ENCODE data around the gene CDC7.
"Not testable (repeated sequence)": the region's sequence is repeated elsewhere in the genome, so short reads cannot be mapped to it uniquely, and the experiment has no call there.

Gene CDC7

GRCh38 chr1:91500756-91501522, at the start of gene CDC7:
Gene CDC7, plus strand, starts transcription at chr1:91500851. Its CDS starts 866 bp downstream, at chr1:91501717.
- DNase-seq: peak; percentile 89

GRCh38 chr1:91454136-91454535, 46.5 kb upstream of the CDC7 start:
- no peak for DNase-seq

DNA sequence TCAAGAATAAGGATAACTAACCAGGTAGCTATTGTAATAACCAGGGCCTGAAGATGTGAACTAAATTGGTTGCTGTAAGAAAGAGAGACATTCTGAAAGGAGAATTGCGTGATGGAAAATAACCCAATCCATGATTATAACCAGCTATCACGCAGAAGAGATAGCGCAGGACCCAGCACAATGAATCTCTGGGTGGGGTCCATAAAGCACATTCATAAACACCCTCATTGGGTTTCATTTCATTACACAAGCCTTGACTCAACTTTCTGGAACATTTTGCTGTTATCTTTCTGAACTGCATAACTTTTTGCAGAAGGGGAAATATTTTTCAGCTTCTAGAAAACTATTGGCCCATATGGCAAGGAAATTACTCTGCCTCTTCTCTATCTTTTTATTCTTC, 45.3 kb upstream of the CDC7 start:
- no peak for DNase-seq

GRCh38 chr1:91455896-91456295, 44.8 kb upstream of the CDC7 start:
- no peak for DNase-seq

- not testable (repeated sequence) for DNase-seq
Measured at GRCh38 chr1:91465350-91465749, 35.3 kb upstream of the CDC7 start.

DNA sequence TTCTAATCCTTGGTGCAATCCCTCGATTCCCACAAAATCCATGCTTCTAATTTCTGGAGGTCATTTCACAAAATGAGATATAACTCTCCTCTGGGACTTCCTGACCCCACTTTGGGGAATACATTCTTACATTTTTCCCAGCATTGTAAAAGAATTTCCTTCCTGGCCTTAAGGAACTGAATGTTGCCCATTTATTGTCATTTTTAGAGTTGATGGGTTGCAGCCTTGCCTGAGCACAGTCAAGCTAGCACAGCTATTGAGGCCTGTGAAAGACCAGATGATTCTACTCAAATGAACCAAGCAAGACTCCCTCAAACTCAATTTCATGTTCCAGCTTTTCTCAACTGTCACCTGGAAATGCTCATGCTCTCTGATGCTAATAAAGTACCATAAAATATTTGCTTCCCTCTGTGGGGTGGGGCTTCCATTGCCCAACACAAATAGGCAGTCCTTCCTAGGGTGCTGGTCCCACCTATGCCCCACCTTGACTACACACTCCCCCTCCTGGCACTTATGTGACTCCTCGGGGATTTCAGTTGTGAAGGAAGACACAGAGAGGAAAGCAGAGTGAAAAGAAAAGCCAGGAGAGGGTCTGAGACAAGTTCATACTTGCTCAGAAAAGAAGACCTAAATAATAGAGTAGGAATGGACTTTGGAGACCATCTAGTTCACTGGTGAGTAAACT, 24.0 kb upstream of the CDC7 start:
- no peak for DNase-seq

- DNase-seq: no peak
Measured at GRCh38 chr1:91487469-91487868, 13.2 kb upstream of the CDC7 start.

- no peak for DNase-seq
Measured at GRCh38 chr1:91490501-91490900, 10.2 kb upstream of the CDC7 start.

GRCh38 chr1:91498035-91498434, 2.6 kb upstream of the CDC7 start:
- no peak for DNase-seq

GRCh38 chr1:91498498-91499245, 2.0 kb upstream of the CDC7 start:
- no peak for DNase-seq

DNA sequence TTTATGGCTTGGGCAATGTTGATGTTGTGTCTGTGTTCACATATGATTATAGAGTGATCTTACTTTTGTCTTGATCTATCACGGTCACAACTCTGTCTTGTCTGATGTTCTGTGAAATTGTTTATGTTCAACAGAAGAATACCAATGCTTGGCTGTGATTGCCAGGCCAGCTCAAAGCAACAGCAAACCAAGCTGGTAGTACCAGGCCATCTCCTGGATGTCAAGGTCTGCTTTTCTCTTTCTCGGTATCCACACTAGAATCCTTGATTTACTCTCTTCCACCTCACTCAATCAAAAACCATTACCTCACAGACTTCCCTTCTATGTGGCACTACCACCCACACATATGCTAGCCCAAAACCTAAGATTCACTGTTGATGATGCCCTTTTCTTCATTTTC, 1.3 kb upstream of the CDC7 start:
- no peak for DNase-seq

GRCh38 chr1:91499904-91500755, 521 bp upstream of the CDC7 start:
- no peak for DNase-seq

- DNase-seq: peak; percentile 16
Measured at GRCh38 chr1:91501523-91501851, 836 bp downstream of the CDC7 start.

GRCh38 chr1:91501971-91502671, 1.5 kb downstream of the CDC7 start:
- no peak for DNase-seq

DNA sequence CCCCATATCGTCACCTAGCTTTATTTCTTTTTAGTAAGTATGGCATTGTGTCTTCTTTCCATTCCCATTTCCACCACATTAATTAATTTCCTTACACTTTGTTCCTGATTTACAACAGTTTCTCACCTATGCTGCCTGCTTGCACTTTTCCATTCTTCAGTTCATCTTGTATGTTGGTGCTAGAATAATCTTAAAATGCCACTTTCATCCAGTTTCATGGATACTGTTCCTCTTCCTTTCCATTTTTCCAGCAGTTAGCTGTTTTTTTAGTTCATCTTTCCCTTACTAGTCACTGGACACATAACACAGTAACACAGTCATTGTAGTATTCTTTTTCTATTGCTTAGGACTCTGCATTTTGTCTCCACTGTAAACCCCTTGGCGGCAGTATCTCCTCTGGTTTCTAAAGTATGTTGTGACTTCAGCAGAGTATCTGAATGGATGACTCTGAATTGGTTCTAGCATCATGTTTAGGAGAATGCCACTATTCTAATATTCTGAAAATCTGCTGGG, 2.1 kb downstream of the CDC7 start:
- DNase-seq: no peak

GRCh38 chr1:91503332-91503900, 2.8 kb downstream of the CDC7 start:
- no peak for DNase-seq

GRCh38 chr1:91503975-91504530, 3.4 kb downstream of the CDC7 start:
- DNase-seq: no peak

DNA sequence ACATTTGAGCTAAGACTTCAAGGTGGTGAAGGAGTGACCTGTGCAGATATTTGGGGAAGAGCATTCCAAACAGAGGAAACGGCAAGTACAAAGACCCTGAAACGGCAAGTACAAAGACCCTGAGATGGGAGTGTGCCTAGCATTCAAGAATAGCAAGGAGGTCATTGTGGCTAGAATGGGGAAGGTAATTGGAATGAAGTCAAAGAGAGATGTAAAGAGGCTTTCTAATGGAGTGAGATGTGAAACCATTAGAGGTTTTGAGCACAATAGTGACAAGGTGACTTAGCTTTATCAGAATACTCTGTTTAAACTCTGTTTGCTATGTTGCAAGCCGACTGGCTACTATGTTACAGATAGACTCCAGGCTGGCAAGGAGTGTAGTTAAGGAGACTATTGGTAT, 4.4 kb downstream of the CDC7 start:
- DNase-seq: no peak

- DNase-seq: no peak
Measured at GRCh38 chr1:91506071-91506470, 5.4 kb downstream of the CDC7 start.

DNA sequence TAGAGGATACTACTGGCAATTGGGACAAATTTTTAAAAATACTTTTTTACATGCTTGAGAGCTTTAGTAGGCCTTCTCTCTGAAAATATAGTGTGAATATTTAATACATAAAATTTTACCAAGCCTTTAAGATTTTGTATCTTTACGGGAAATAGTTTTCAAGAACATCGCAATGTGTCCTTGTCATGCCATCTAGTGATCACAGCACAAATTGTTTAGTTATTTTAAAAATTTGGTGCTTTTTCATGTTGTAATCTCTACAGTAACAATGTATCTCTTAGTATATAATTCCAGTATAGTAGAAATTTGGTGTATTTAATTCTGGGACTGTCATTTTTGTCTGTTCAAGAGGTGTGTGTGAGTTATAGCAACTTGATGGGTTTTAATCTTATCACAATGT, 6.7 kb downstream of the CDC7 start:
- DNase-seq: no peak

DNA sequence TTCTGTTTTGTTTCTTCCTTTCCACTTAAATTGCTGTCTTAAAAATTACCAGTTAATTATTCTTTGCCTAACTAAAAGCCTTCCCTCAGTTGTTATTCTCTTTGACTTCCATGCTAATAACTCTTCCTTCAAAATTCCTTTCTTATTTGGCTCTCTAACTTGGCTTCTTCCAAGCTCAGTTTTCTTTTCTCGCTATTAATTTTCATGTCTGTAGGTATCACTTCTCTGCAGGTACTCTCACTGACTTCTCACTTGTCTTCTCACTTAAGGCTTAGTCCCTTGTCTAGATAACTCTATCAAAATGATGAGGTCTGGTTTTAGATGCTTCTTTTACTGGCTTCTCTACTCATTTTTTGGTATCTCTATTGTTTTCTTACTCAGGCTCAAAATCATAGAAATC, 10.1 kb downstream of the CDC7 start:
- DNase-seq: no peak

All from stimulated activated CD4-positive, alpha-beta T cell treated with anti-CD3 and anti-CD28 coated beads, Interleukin-1b, Interleukin-23, amount 100 ng/mL, for 48 hours (primary cell).